ENCODE data around the gene TUBGCP6. TPM values are rescaled to one million over a fixed set of nuclear protein-coding genes. Genes with fewer than 3 reads are reported as not detected.

The TUBGCP6 gene
- polyA plus RNA-seq, 3 donors, result 3.7 to 72.8 (median 4.3) TPM

- intact Hi-C loops (cut with micrococcal nuclease), result no loop called here
- Mint-ChIP-seq H3K27ac (peak overlapping the region in 5 of 7 donors; percentile 41 to 87 (median 81)), H3K36me3 (peaks cover 0 to 8% of the 10 kb centered on the region in 2 donors), H3K4me1 (peaks cover 33% of the 10 kb centered on the region), H3K9me3 (no peaks in the 10 kb centered on the region), H3K27me3 (ENCODE audit: low read depth in 3 of 3) (peaks cover 7 to 13% (median 8%) of the 10 kb centered on the region in 3 donors), H3K4me3 (peak overlapping the region; percentile 39 to 42)
- no peak for TF ChIP-seq CTCF (IDR thresholded peaks at IDR 0.05)
- peak overlapping the region in 1 of 3 experiments; percentile 85 for H3K4me3 ChIP-seq (replicated peaks in 1 of 3; ENCODE audit: low read depth in 2 of 3, low read length in 3 of 3)
- no peaks in the 10 kb centered on the region for H3K9me3 ChIP-seq (replicated peaks in 1 of 2; ENCODE audit: control insufficient read depth in 1 of 2, insufficient read depth in 1 of 2, low read length in 2 of 2)
- peak overlapping the region in 1 of 2 donors; percentile 29 for H3K27ac ChIP-seq (ENCODE audit: low read depth in 1 of 2, low read length in 2 of 2)
- peak overlapping the region; percentile 74 for H3K9ac ChIP-seq (ENCODE audit: insufficient read depth, low read length, poor library complexity, severe bottlenecking)
- H3K79me2 ChIP-seq (ENCODE audit: insufficient read depth, low read length), result peaks cover 27% of the 10 kb centered on the region
- no peaks in the 10 kb centered on the region for H3K36me3 ChIP-seq (replicated peaks in 1 of 2; ENCODE audit: control insufficient read depth in 1 of 2, insufficient read depth in 2 of 2, low read length in 2 of 2)
- H3K4me2 ChIP-seq (replicated peaks; ENCODE audit: extremely low read depth, low read length, poor library complexity, severe bottlenecking), result peak overlapping the region; percentile 96
- 85% methylated on average over 15 of the region's 19 CpGs for WGBS (ENCODE audit: insufficient coverage)
- peaks cover 0 to 5% of the 10 kb centered on the region in 2 donors for H3K27me3 ChIP-seq (ENCODE audit: control insufficient read depth in 2 of 2, insufficient read depth in 2 of 2, low read length in 2 of 2)
- DNase-seq, result no peak
- H3K4me1 ChIP-seq (ENCODE audit: control insufficient read depth in 1 of 2, insufficient read depth in 2 of 2, low read length in 2 of 2), result peaks cover 34 to 52% of the 10 kb centered on the region in 2 donors
- H2AFZ ChIP-seq (ENCODE audit: insufficient read depth, low read depth, low read length, poor library complexity, severe bottlenecking), result peak overlapping the region; percentile 83
- H4K20me1 ChIP-seq (ENCODE audit: insufficient read depth, low read length), result no peaks in the 10 kb centered on the region
These were observed 61.5 kb downstream of the TUBGCP6 start for GRCh38 chr22:50183141-50183971.

- no peak for TF ChIP-seq CTCF (IDR thresholded peaks at IDR 0.05)
- Histone ChIP-seq H3K9ac (ENCODE audit: insufficient read depth, low read length, poor library complexity, severe bottlenecking) (no peak overlapping the region), H3K4me1 (ENCODE audit: control insufficient read depth in 1 of 2, insufficient read depth in 2 of 2, low read length in 2 of 2) (peaks cover 28 to 43% of the 10 kb centered on the region in 2 donors), H3K4me3 (replicated peaks in 1 of 3; ENCODE audit: low read depth in 2 of 3, low read length in 3 of 3) (no peak overlapping the region), H3K9me3 (replicated peaks in 1 of 2; ENCODE audit: control insufficient read depth in 1 of 2, insufficient read depth in 1 of 2, low read length in 2 of 2) (no peaks in the 10 kb centered on the region), H3K27me3 (ENCODE audit: control insufficient read depth in 2 of 2, insufficient read depth in 2 of 2, low read length in 2 of 2) (peaks cover 0 to 5% of the 10 kb centered on the region in 2 donors), H3K79me2 (ENCODE audit: insufficient read depth, low read length) (peaks cover 18% of the 10 kb centered on the region), H2AFZ (ENCODE audit: insufficient read depth, low read depth, low read length, poor library complexity, severe bottlenecking) (no peak overlapping the region), H3K36me3 (replicated peaks in 1 of 2; ENCODE audit: control insufficient read depth in 1 of 2, insufficient read depth in 2 of 2, low read length in 2 of 2) (no peaks in the 10 kb centered on the region), H4K20me1 (ENCODE audit: insufficient read depth, low read length) (no peaks in the 10 kb centered on the region), H3K4me2 (replicated peaks; ENCODE audit: extremely low read depth, low read length, poor library complexity, severe bottlenecking) (no peak overlapping the region), H3K27ac (ENCODE audit: low read depth in 1 of 2, low read length in 2 of 2) (no peak overlapping the region)
- peaks cover 0 to 9% of the 10 kb centered on the region in 2 donors for H3K36me3 Mint-ChIP-seq
- peaks cover 0 to 3% (median 2%) of the 10 kb centered on the region in 7 donors for H3K9me3 Mint-ChIP-seq
- no peak overlapping the region for H3K4me3 Mint-ChIP-seq
- H3K27me3 Mint-ChIP-seq (ENCODE audit: low read depth in 3 of 3), result peaks cover 9 to 17% (median 13%) of the 10 kb centered on the region in 3 donors
- DNase-seq, result no peak
- intact Hi-C loops (cut with micrococcal nuclease), result no loop called here
- WGBS (ENCODE audit: insufficient coverage), result 89% methylated on average over 23 of the region's 31 CpGs
- H3K4me1 Mint-ChIP-seq, result peaks cover 25% of the 10 kb centered on the region
- H3K27ac Mint-ChIP-seq, result peak overlapping the region in 2 of 7 donors; percentile 30 to 41
These were observed 62.4 kb downstream of the TUBGCP6 start for GRCh38 chr22:50182176-50183081.

Measured in CD14-positive monocyte (primary cell).